Breast epithelium (tissue), 3 donors: ENCODE results near the gene PNPO.

Source experiments
- POLR2AphosphoS5 ChIP-seq, 3 donors: sonication (generic); formaldehyde crosslinking; IDR thresholded peaks; one replicate each; pipeline ENCODE4 v1.6.1; 2017; ENCODE audit warnings: antibody characterized with exemption in 3 of 3
- TF ChIP-seq, protein P1 (sequence below), 3 donors: fragments of 450-650 bp; IDR thresholded peaks; one replicate each; pipeline ENCODE4 v1.5.1; 2016 to 2017; ENCODE audit warnings: antibody characterized with exemption in 3 of 3, mild to moderate bottlenecking in 3 of 3, moderate library complexity in 3 of 3

DNA sequence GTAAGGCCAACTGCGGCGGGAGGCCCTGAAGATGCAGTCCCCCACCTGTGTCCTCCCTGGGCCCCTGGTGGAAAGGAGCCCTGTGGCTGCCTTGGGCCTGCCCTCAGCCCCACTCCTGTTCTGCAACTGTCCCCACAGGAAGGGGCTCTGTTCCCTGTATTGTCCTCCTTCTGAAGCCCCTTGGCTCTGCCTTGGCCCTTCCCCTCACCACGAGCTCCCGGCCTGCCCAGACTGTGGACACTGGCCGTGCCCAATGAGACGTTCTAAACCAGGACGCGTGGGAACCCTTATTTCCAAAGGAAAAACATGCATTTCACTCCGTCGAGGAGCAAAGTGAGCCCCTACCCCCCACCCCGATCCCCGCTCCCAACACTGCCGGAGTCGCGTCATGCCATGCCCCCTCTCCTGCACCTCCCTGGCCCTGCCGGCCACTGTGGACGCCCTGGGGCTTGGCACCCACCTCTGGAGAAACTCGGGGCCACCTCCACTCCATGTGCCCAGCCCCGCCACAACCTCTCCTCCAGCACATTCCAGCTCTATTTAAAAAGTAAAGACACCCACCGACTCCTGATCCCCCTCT lies 13.5 kb upstream of the PNPO start:
- TF ChIP-seq, protein P1, sequence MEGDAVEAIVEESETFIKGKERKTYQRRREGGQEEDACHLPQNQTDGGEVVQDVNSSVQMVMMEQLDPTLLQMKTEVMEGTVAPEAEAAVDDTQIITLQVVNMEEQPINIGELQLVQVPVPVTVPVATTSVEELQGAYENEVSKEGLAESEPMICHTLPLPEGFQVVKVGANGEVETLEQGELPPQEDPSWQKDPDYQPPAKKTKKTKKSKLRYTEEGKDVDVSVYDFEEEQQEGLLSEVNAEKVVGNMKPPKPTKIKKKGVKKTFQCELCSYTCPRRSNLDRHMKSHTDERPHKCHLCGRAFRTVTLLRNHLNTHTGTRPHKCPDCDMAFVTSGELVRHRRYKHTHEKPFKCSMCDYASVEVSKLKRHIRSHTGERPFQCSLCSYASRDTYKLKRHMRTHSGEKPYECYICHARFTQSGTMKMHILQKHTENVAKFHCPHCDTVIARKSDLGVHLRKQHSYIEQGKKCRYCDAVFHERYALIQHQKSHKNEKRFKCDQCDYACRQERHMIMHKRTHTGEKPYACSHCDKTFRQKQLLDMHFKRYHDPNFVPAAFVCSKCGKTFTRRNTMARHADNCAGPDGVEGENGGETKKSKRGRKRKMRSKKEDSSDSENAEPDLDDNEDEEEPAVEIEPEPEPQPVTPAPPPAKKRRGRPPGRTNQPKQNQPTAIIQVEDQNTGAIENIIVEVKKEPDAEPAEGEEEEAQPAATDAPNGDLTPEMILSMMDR (IDR thresholded peaks at IDR 0.05), result no peak
- no peak for TF ChIP-seq POLR2AphosphoS5 (IDR thresholded peaks at IDR 0.05)
